B cell (primary cell): Measurements from ENCODE around the gene NUDT6. TPM values are rescaled to one million over a fixed set of nuclear protein-coding genes. Genes with fewer than 3 reads are reported as not detected.

ENCODE experiments used
- ATAC-seq: fragments of 200-7000 bp; cut with Tn5 transposase; one replicate; pipeline ENCODE4 v1.10.0; 2021; ENCODE audit warnings: low read depth, mild to moderate bottlenecking, moderate number of reproducible peaks, moderate library complexity
- CTCF ChIA-PET: fragments of 350-600 bp; sonication (Branson Sonifier 250); formaldehyde crosslinking; loops from one replicate; lab custom pipeline; 2021; ENCODE audit warnings: antibody characterized with exemption, inconsistent platforms; lab: Charles Lee
- POLR2A ChIA-PET: fragments of 350-600 bp; sonication (Branson Sonifier 250); formaldehyde crosslinking; loops from one replicate; lab custom pipeline; 2021; ENCODE audit warnings: antibody characterized with exemption; lab: Charles Lee
- DNase-seq: peaks from one replicate; pipeline ENCODE4 v3.0.0; 2013
- H2AFZ ChIP-seq: 2 replicates; pipeline ENCODE4 v1.6.1; 2012; ENCODE audit warnings: mild to moderate bottlenecking, low read depth, low read length; ENCODE audit not compliant: insufficient read depth, poor library complexity, severe bottlenecking
- H3K27ac ChIP-seq, 2 donors: 1 replicate in 1 of 2; 2 replicates in 1 of 2; pipeline ENCODE4 v1.5.1; 2012 to 2013; ENCODE audit warnings: low read length in 2 of 2, mild to moderate bottlenecking in 2 of 2, moderate library complexity in 1 of 2
- H3K27me3 ChIP-seq, 4 experiments: fragments of 200-600 bp in 1 of 4; sonication (generic) in 1 of 4; replicated peaks in 1 of 4; 1 replicate in 2 of 4; 2 replicates in 2 of 4; pipeline versions ENCODE4 v1.6.1 to v1.7.0; 2013 to 2016; ENCODE audit warnings: low read length in 3 of 4, mild to moderate bottlenecking in 2 of 4, mixed read lengths in 1 of 4, moderate library complexity in 1 of 4; ENCODE audit not compliant: insufficient read depth in 4 of 4, control insufficient read depth in 3 of 4; ENCODE audit errors: control extremely low read depth in 1 of 4
- H3K36me3 ChIP-seq, 2 experiments: replicated peaks in 1 of 2; 1 replicate in 1 of 2; 2 replicates in 1 of 2; pipeline versions ENCODE4 v1.6.1 to v1.7.1; 2013; ENCODE audit warnings: low read length in 1 of 2; ENCODE audit not compliant: insufficient read depth in 2 of 2, control insufficient read depth in 1 of 2; ENCODE audit errors: control extremely low read depth in 1 of 2, extremely low read depth in 1 of 2
- H3K4me1 ChIP-seq, 2 donors: fragments of 200-600 bp in 1 of 2; sonication (generic) in 1 of 2; 1 replicate in 1 of 2; 2 replicates in 1 of 2; pipeline versions ENCODE4 v1.5.1 to v1.6.1; 2013 to 2017; ENCODE audit warnings: low read length in 2 of 2; ENCODE audit not compliant: control insufficient read depth in 2 of 2, insufficient read depth in 2 of 2
- H3K4me2 ChIP-seq: replicated peaks from 2 replicates; pipeline ENCODE3; 2012; ENCODE audit warnings: mild to moderate bottlenecking, low read depth, low read length; ENCODE audit not compliant: poor library complexity, severe bottlenecking
- H3K4me3 ChIP-seq, 5 experiments: fragments of 200-600 bp in 1 of 5; sonication (generic) in 1 of 5; 1 replicate in 3 of 5; 2 replicates in 2 of 5; pipeline versions ENCODE4 v1.5.1 to v1.7.0; 2011 to 2016; ENCODE audit warnings: low read length in 4 of 5, mild to moderate bottlenecking in 4 of 5, low read depth in 2 of 5, control low read depth in 1 of 5, moderate library complexity in 1 of 5; ENCODE audit not compliant: insufficient read depth in 1 of 5; ENCODE audit errors: control extremely low read depth in 1 of 5, extremely low read depth in 1 of 5
- H3K79me2 ChIP-seq: fragments of 200-600 bp; sonication (generic); one replicate; pipeline ENCODE4 v1.6.0; 2016; ENCODE audit warnings: low read length; ENCODE audit not compliant: control insufficient read depth, insufficient read depth
- H3K9ac ChIP-seq: fragments of 200-600 bp; sonication (generic); 2 replicates; pipeline ENCODE4 v1.6.1; 2017; ENCODE audit warnings: mild to moderate bottlenecking, low read length, moderate library complexity
- H3K9me3 ChIP-seq, 3 donors: one replicate each; pipeline versions ENCODE4 v1.6.1 to v1.7.1; 2013; ENCODE audit warnings: low read length in 2 of 3; ENCODE audit not compliant: control insufficient read depth in 2 of 3, insufficient read depth in 1 of 3; ENCODE audit errors: control extremely low read depth in 1 of 3
- H4K20me1 ChIP-seq: 2 replicates; pipeline ENCODE4 v1.6.0; 2012; ENCODE audit warnings: mild to moderate bottlenecking, low read length; ENCODE audit not compliant: insufficient read depth, control insufficient read depth, poor library complexity, severe bottlenecking
- H3K27ac Mint-ChIP-seq: one replicate; pipeline ENCODE4 v1.8.0; 2021; ENCODE audit warnings: mixed read lengths
- H3K27me3 Mint-ChIP-seq: one replicate; pipeline ENCODE4 v1.8.0; 2021; ENCODE audit warnings: mixed read lengths
- H3K4me1 Mint-ChIP-seq: one replicate; pipeline ENCODE4 v1.8.0; 2021; ENCODE audit warnings: mixed read lengths
- H3K4me3 Mint-ChIP-seq: one replicate; pipeline ENCODE4 v1.8.0; 2021; ENCODE audit warnings: mixed read lengths
- H3K9me3 Mint-ChIP-seq: one replicate; pipeline ENCODE4 v1.8.0; 2022; ENCODE audit warnings: mixed read lengths; ENCODE audit not compliant: insufficient read depth
- EZH2 ChIP-seq: IDR thresholded peaks from 2 replicates; pipeline ENCODE4 v1.6.1; 2012; ENCODE audit warnings: borderline replicate concordance, low read depth, mild to moderate bottlenecking, moderate library complexity, low read length; ENCODE audit not compliant: insufficient read depth, poor library complexity, severe bottlenecking
- WGBS: methylation state at CpG from one replicate; pipeline ENCODE4 v1.1.5; 2013; ENCODE audit warnings: missing lambda C conversion rate; ENCODE audit not compliant: insufficient coverage; 5-methylcytosine and 5-hydroxymethylcytosine counted together
- intact Hi-C: fragments of 100-400 bp; cut with micrococcal nuclease; formaldehyde crosslinking; loops from one replicate; pipeline ENCODE4 v1.10.0; 2022
- polyA plus RNA-seq: library from polyadenylated mRNA; depleted of rRNA; stranded (reverse); fragments of >200 nt; gene quantifications from 2 replicates; pipeline ENCODE4 v1.2.3, GENCODE V29; 2012
- total RNA-seq, 2 donors: library from RNA; stranded (reverse); fragments of 120-200 nt in 1 of 2; gene quantifications; 1 replicate in 1 of 2; 2 replicates in 1 of 2; pipeline versions ENCODE4 v1.2.3 to v1.2.4, GENCODE V29; 2013 to 2022
- TF ChIP-seq, protein P1 (sequence below): fragments of 200-600 bp; IDR thresholded peaks from one replicate; pipeline ENCODE4 v1.8.0; 2022; ENCODE audit warnings: antibody characterized with exemption, mild to moderate bottlenecking

Gene NUDT6
- total and polyA plus RNA-seq, 2 donors (not counting 1 experiment from before 2014, with no cell fraction given), result 2.4 to 3.4 TPM

DNA sequence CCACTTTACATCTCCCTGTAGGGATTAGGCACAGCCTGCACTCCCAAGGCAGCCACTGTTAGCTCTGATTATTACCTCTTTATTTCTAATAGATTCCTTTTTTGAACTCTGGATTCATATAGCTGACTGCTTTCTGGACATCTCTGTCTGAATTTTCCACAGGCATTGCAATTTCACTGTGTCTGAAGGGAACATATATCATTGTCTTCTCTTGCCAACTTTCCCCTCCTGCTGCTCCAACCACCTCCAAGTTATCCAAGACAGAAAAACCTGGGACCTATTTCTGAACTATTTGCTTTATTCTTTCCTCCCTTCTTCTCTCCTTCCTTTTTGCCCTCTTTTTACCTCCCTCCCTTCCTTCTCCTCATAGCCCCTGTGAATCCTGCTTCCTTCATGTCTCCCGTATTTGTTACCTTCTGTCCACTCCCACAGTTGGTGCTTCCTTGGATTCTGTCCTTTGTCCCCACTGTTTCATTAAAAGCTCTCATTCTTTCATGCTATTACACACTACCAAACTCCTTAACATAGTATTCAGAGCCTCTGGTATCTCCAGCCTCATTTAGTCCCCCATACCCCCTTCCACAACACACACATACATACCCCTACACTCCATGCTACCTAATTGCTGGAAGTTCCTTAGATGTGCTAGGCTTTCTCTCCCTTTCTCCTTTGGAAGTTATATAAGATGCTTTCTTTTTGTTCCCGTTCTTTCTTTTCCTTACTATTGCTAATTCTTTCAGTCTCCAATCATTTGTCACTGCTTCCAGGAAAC, 61.0 kb downstream of the NUDT6 start:
- H3K4me3 ChIP-seq, result no peak overlapping the region
- no peak for DNase-seq
- peaks cover 27% of the 10 kb centered on the region for H3K27me3 Mint-ChIP-seq
- no peaks in the 10 kb centered on the region for H3K4me1 Mint-ChIP-seq
- intact Hi-C loops, result no loop called here
- H3K36me3 ChIP-seq, result no peaks in the 10 kb centered on the region
- H3K27ac ChIP-seq, result no peak overlapping the region
- no peak overlapping the region for H3K4me2 ChIP-seq
- H3K79me2 ChIP-seq, result no peaks in the 10 kb centered on the region
- no peaks in the 10 kb centered on the region for H3K9me3 Mint-ChIP-seq
- H3K9me3 ChIP-seq, result no peaks in the 10 kb centered on the region
- no peaks in the 10 kb centered on the region for H4K20me1 ChIP-seq
- ChIA-PET CTCF (no interaction called here), POLR2A (no interaction called here)
- H3K9ac ChIP-seq, result no peak overlapping the region
- no peaks in the 10 kb centered on the region for H3K4me1 ChIP-seq
- H3K27me3 ChIP-seq, result peaks cover 0 to 3% (median 0%) of the 10 kb centered on the region in 4 experiments
- no peak for ATAC-seq
- no peak overlapping the region for H2AFZ ChIP-seq
- H3K27ac Mint-ChIP-seq, result no peak overlapping the region
- H3K4me3 Mint-ChIP-seq, result no peak overlapping the region
- no peak for TF ChIP-seq EZH2
- TF ChIP-seq, protein P1, sequence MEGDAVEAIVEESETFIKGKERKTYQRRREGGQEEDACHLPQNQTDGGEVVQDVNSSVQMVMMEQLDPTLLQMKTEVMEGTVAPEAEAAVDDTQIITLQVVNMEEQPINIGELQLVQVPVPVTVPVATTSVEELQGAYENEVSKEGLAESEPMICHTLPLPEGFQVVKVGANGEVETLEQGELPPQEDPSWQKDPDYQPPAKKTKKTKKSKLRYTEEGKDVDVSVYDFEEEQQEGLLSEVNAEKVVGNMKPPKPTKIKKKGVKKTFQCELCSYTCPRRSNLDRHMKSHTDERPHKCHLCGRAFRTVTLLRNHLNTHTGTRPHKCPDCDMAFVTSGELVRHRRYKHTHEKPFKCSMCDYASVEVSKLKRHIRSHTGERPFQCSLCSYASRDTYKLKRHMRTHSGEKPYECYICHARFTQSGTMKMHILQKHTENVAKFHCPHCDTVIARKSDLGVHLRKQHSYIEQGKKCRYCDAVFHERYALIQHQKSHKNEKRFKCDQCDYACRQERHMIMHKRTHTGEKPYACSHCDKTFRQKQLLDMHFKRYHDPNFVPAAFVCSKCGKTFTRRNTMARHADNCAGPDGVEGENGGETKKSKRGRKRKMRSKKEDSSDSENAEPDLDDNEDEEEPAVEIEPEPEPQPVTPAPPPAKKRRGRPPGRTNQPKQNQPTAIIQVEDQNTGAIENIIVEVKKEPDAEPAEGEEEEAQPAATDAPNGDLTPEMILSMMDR, result no peak
- 88% methylated on average over 1 of the region's 2 CpGs for WGBS

DNA sequence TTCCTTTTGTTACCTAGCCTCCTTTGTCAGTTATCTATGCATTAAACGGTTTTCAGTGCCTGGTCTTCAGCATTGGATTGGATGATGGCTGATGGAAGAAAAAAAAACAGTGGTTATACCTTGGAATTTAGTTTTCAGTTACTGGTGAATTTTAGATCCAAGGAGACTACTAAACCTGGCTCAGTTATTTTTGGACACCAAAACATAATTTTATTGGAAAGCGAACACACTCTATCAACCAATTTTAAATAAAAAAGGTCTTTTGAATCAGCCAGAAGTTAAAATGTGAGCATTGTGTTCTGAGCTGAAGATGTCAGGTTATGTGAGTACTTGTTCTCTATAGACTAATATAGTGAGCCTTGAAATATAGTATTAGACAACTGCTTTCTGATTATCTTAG, 63.7 kb downstream of the NUDT6 start:
- no peaks in the 10 kb centered on the region for H3K9me3 ChIP-seq
- TF ChIP-seq, protein P1, result no peak
- TF ChIP-seq EZH2, result no peak
- no peaks in the 10 kb centered on the region for H3K4me1 Mint-ChIP-seq
- ATAC-seq, result no peak
- H3K9ac ChIP-seq, result no peak overlapping the region
- H3K9me3 Mint-ChIP-seq, result no peaks in the 10 kb centered on the region
- intact Hi-C loops, result no loop called here
- no peak overlapping the region for H3K4me3 ChIP-seq
- H2AFZ ChIP-seq, result no peak overlapping the region
- H3K4me2 ChIP-seq, result no peak overlapping the region
- no peaks in the 10 kb centered on the region for H3K36me3 ChIP-seq
- no peak overlapping the region for H3K4me3 Mint-ChIP-seq
- H3K27me3 ChIP-seq, result peaks cover 0 to 3% (median 0%) of the 10 kb centered on the region in 4 experiments
- no peak overlapping the region for H3K27ac Mint-ChIP-seq
- POLR2A ChIA-PET, result no interaction called here
- H3K27ac ChIP-seq, result no peak overlapping the region
- H3K27me3 Mint-ChIP-seq, result peaks cover 20% of the 10 kb centered on the region
- DNase-seq, result no peak
- no peaks in the 10 kb centered on the region for H3K4me1 ChIP-seq
- H4K20me1 ChIP-seq, result no peaks in the 10 kb centered on the region
- no CpG with 5 or more reads among the region's 2 CpGs for WGBS
- H3K79me2 ChIP-seq, result no peaks in the 10 kb centered on the region
- CTCF ChIA-PET, result no interaction called here
